Skeletal muscle tissue (tissue), 4 donors: ENCODE data around the gene PRR36. TPM values are rescaled to one million over a fixed set of nuclear protein-coding genes. Genes with fewer than 3 reads are reported as not detected.
"Not testable (repeated sequence)": the region's sequence is repeated elsewhere in the genome, so short reads cannot be mapped to it uniquely, and the experiment has no call there.

Experiments used
- H3K27ac ChIP-seq: one replicate; pipeline ENCODE4 v1.7.0; 2013; ENCODE audit warnings: mild to moderate bottlenecking, low read depth, low read length, inconsistent platforms
- H3K27me3 ChIP-seq, 3 donors: one replicate each; pipeline ENCODE4 v1.7.0; 2013; ENCODE audit warnings: low read length in 3 of 3; ENCODE audit not compliant: control insufficient read depth in 3 of 3, insufficient read depth in 3 of 3
- H3K36me3 ChIP-seq, 3 donors: one replicate each; pipeline ENCODE4 v1.7.0; 2013; ENCODE audit warnings: low read length in 3 of 3; ENCODE audit not compliant: control insufficient read depth in 3 of 3, insufficient read depth in 3 of 3
- H3K4me1 ChIP-seq, 3 donors: one replicate each; pipeline ENCODE4 v1.7.0; 2013; ENCODE audit warnings: low read length in 3 of 3, mild to moderate bottlenecking in 3 of 3; ENCODE audit not compliant: control insufficient read depth in 3 of 3, insufficient read depth in 3 of 3
- H3K4me3 ChIP-seq, 3 donors: one replicate each; pipeline ENCODE4 v1.7.0; 2013; ENCODE audit warnings: low read length in 3 of 3
- H3K9ac ChIP-seq, 3 donors: one replicate each; pipeline ENCODE4 v1.7.0; 2013; ENCODE audit warnings: low read length in 3 of 3, mild to moderate bottlenecking in 3 of 3, moderate library complexity in 2 of 3, low read depth in 1 of 3
- H3K9me3 ChIP-seq, 3 donors: one replicate each; pipeline ENCODE4 v1.7.0; 2013; ENCODE audit warnings: low read length in 3 of 3; ENCODE audit not compliant: control insufficient read depth in 3 of 3
- total RNA-seq: library from RNA; depleted of rRNA; stranded (reverse); fragments of >200 nt; gene quantifications from one replicate; pipeline ENCODE4 v1.2.3, GENCODE V29; 2014
- donor health status: Osteomylitis.

The PRR36 gene
- total RNA-seq, 1 donor from 2014 or later: not detected

- H3K9ac ChIP-seq: peak overlapping the region in 1 of 3 donors; percentile 57
- no peak overlapping the region for H3K4me3 ChIP-seq
- H3K9me3 ChIP-seq: peaks cover 0 to 2% (median 0%) of the 10 kb centered on the region in 3 donors
- peaks cover 0 to 9% (median 2%) of the 10 kb centered on the region in 3 donors for H3K27me3 ChIP-seq
- peaks cover 25 to 31% (median 31%) of the 10 kb centered on the region in 3 donors for H3K4me1 ChIP-seq
- H3K36me3 ChIP-seq: peaks cover 0 to 6% (median 4%) of the 10 kb centered on the region in 3 donors
- H3K27ac ChIP-seq: no peak overlapping the region
Observed at GRCh38 chr19:7900401-7900870, 26.2 kb upstream of the PRR36 start.

GRCh38 chr19:7899751-7900378 is 25.7 kb upstream of the PRR36 start:
- Histone ChIP-seq H3K9me3 (peaks cover 0 to 2% (median 0%) of the 10 kb centered on the region in 3 donors), H3K4me3 (no peak overlapping the region), H3K4me1 (peaks cover 19 to 26% (median 25%) of the 10 kb centered on the region in 3 donors), H3K9ac (peak overlapping the region in 1 of 3 donors; percentile 57), H3K27ac (no peak overlapping the region), H3K36me3 (peaks cover 0 to 4% (median 2%) of the 10 kb centered on the region in 3 donors), H3K27me3 (peaks cover 3 to 14% (median 8%) of the 10 kb centered on the region in 3 donors)

DNA sequence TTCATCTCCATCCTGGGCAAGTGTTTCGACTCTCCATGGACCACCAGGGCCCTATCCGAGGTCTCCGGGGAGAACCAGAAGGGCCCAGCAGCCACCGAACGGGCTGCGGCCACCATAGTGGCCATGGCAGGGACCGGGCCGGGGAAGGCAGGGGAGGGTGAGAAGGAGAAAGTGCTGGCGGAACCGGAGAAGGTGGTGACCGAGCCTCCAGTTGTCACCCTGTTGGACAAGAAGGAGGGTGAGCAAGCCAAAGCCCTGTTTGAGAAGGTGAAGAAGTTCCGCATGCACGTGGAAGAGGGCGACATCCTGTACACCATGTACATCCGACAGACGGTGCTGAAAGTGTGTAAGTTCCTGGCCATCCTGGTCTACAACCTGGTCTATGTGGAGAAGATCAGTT is 24.8 kb upstream of the PRR36 start:
- Histone ChIP-seq H3K36me3 (no peaks in the 10 kb centered on the region), H3K9ac (no peak overlapping the region), H3K27me3 (peaks cover 12 to 23% (median 14%) of the 10 kb centered on the region in 3 donors), H3K4me3 (no peak overlapping the region), H3K4me1 (peaks cover 12 to 19% (median 19%) of the 10 kb centered on the region in 3 donors), H3K9me3 (peaks cover 0 to 2% (median 0%) of the 10 kb centered on the region in 3 donors), H3K27ac (no peak overlapping the region)

DNA sequence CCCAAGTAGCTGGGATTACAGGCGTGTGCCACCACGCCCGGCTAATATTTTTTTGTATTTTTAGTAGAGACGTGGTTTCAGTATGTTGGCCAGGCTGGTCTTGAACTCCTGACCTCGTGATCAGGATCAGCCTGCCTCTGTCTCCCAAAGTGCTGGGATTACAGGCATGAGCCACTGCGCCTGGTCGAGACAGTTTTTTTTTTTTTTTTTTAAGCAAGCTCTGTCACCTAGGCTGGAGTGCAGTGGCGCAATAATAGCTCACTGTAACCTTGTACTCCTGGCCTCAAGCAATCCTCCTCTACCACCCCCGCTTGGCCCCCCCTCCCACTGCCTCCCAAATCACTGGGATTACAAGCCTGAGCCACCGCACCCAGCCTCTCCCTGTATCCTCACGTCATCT is 23.1 kb upstream of the PRR36 start:
- H3K27me3 ChIP-seq: peaks cover 16 to 32% (median 17%) of the 10 kb centered on the region in 3 donors
- H3K9me3 ChIP-seq: peaks cover 0 to 2% (median 0%) of the 10 kb centered on the region in 3 donors

DNA sequence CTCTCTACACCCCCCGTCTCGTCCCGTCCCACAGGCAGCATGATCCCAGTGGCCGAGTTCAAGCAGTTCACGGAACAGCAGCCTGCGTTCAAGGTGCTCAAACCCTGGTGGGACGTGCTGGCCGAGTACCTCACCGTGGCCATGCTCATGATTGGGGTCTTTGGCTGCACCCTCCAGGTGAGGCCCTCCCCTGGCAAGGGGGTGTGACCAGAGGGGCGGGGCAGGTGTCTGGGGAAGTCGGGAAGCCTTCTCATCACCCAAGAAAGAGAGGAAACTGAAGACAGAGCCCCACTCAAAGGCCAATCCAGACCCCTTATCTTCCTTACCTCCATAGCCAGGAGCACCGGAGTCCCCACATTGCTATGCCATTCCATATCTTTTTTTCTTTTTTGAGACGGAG is 21.4 kb upstream of the PRR36 start:
- Histone ChIP-seq H3K27ac (no peak overlapping the region), H3K9me3 (peaks cover 0 to 2% (median 0%) of the 10 kb centered on the region in 3 donors), H3K36me3 (no peaks in the 10 kb centered on the region), H3K9ac (no peak overlapping the region), H3K4me1 (peaks cover 4 to 6% (median 5%) of the 10 kb centered on the region in 3 donors), H3K27me3 (peaks cover 16 to 33% (median 19%) of the 10 kb centered on the region in 3 donors), H3K4me3 (no peak overlapping the region)

More for the DNA sequence above, 23.1 kb upstream of the PRR36 start:
- Histone ChIP-seq H3K36me3 (no peaks in the 10 kb centered on the region), H3K27ac (no peak overlapping the region), H3K9ac (no peak overlapping the region), H3K4me3 (no peak overlapping the region), H3K4me1 (peaks cover 5 to 10% (median 9%) of the 10 kb centered on the region in 3 donors)

- Histone ChIP-seq H3K9me3 (peaks cover 0 to 2% (median 0%) of the 10 kb centered on the region in 3 donors), H3K4me3 (no peak overlapping the region), H3K27ac (no peak overlapping the region), H3K9ac (no peak overlapping the region), H3K27me3 (peaks cover 16 to 37% (median 19%) of the 10 kb centered on the region in 3 donors), H3K4me1 (no peaks in the 10 kb centered on the region), H3K36me3 (no peaks in the 10 kb centered on the region)
Observed at GRCh38 chr19:7894612-7895309, 20.6 kb upstream of the PRR36 start.

DNA sequence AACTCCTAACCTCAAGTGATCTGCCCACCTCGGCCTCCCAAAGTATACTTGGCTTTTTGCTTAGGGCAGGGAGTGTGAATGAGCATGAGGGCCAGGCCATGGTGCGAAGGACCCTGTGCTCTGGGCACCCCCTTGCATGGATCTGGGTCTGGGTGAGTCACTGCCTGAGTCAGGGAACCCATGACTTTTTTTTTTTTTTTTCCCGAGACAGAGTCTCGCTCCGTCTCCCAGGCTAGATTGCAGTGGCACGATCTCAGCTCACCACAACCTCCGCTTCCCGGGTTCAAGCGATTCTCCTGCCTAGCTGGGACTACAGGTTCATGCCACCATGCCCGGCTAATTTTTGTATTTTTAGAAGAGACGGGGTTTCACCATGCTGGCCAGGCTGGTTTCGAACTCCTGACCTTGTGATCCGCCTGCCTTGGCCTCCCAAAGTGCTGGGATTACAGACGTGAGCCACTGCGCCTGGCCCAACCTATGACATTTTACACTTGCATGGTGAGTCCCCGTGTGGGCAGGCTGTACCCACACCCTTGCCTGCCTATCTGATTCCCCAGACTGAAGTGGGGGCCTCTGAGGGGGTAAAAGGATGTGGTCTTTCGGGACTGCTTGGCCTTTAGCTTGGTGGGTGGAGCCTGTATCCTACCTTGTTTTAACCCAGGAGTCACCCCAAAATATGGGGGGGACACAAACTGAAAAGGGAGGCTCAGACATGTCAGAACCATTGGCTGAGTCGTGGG is 19.3 kb upstream of the PRR36 start:
- not testable (repeated sequence) for H3K9ac ChIP-seq, H3K36me3 ChIP-seq, H3K9me3 ChIP-seq, H3K27ac ChIP-seq, H3K4me3 ChIP-seq, H3K4me1 ChIP-seq
- peaks cover 21 to 37% (median 28%) of the 10 kb centered on the region in 3 donors for H3K27me3 ChIP-seq

DNA sequence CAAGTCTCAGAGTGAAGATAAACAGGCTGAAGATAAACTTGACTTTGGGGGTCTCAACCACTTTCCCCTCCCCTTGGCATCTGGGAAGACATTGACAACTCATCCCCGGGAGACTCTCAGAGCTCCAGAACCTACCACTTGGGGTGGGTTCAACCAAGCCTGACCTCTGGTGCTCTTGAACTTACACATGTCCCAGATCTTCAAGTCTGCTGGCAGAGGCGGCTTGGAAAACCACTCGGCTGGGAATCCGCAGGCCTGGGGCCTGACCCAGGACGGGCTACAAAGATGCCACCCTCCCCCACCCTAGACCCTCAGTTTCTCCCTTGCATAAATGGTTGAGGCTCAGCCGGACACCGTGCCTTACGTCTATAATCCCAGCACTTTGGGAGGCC is 14.6 kb upstream of the PRR36 start:
- Histone ChIP-seq H3K36me3 (no peaks in the 10 kb centered on the region), H3K9ac (no peak overlapping the region), H3K4me3 (no peak overlapping the region), H3K9me3 (no peaks in the 10 kb centered on the region), H3K27me3 (peaks cover 19 to 31% (median 25%) of the 10 kb centered on the region in 3 donors), H3K27ac (no peak overlapping the region), H3K4me1 (no peaks in the 10 kb centered on the region)

DNA sequence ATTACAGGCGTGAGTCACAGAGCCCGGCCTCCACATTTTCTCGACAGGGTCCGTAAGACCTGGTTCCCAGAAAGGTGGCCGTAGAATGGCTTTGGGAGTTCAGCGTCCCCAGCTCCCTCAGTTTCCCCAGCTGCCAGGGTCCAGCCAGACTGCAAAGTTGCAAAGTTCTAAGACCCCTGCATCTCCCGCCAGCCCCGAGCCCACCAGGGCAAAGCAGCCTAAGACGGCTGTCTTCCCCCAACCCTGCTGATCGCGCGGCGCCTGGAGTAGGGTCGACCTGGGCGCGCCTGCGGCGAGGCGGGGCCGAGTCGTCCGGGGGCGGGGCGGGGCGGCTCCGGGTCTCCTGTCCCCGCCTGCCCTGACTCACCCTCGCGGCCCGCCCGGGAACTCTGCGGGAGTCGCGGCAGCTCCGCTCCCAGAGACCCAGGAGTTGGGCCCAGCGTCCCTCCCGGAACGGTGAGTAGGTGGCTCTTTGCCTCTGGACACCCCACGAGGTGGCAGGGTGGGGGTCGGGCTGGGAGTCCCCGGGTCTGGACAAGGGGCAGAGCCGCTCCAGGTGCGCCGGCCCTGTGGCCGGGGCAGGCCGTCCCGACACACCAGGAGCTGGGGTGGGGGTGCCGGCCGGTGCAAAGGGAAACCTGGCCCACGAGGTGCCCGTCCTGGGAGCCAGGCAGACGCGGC is 14.1 kb upstream of the PRR36 start, which contains the start of gene LRRC8E:
Gene LRRC8E (plus strand): TSS at position 366 of the 681 bp plus-strand sequence. CDS start 7,094 bp downstream, outside the sequence.
- Histone ChIP-seq H3K4me3 (no peak within 1 kb of the TSS), H3K9me3 (no peaks in the 10 kb centered on the region), H3K36me3 (no peaks in the 10 kb centered on the region), H3K27ac (no peak within 1 kb of the TSS), H3K9ac (no peak within 1 kb of the TSS), H3K27me3 (peaks cover 18 to 29% (median 21%) of the 10 kb centered on the region in 3 donors), H3K4me1 (no peaks in the 10 kb centered on the region)
